GM19455 (cell line): ENCODE measurements around the gene PKHD1.

Source experiments
- ATAC-seq: cut with Tn5 transposase; IDR thresholded peaks from one replicate; pipeline ENCODE4 v1.9.1; 2021; ENCODE audit not compliant: unreplicated experiment

The PKHD1 gene, protein sequence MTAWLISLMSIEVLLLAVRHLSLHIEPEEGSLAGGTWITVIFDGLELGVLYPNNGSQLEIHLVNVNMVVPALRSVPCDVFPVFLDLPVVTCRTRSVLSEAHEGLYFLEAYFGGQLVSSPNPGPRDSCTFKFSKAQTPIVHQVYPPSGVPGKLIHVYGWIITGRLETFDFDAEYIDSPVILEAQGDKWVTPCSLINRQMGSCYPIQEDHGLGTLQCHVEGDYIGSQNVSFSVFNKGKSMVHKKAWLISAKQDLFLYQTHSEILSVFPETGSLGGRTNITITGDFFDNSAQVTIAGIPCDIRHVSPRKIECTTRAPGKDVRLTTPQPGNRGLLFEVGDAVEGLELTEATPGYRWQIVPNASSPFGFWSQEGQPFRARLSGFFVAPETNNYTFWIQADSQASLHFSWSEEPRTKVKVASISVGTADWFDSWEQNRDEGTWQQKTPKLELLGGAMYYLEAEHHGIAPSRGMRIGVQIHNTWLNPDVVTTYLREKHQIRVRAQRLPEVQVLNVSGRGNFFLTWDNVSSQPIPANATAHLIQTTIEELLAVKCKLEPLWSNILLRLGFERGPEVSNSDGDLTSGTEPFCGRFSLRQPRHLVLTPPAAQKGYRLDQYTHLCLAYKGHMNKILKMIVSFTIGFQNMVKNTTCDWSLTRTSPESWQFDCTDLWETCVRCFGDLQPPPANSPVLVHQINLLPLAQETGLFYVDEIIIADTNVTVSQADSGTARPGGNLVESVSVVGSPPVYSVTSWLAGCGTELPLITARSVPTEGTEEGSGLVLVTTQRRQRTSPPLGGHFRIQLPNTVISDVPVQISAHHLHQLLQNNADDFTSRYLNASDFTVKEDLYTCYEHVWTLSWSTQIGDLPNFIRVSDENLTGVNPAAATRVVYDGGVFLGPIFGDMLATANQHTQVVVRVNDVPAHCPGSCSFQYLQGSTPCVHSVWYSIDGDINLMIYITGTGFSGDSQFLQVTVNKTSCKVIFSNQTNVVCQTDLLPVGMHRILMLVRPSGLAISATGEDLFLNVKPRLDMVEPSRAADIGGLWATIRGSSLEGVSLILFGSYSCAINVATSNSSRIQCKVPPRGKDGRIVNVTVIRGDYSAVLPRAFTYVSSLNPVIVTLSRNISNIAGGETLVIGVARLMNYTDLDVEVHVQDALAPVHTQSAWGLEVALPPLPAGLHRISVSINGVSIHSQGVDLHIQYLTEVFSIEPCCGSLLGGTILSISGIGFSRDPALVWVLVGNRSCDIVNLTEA (N-terminal part only)

DNA sequence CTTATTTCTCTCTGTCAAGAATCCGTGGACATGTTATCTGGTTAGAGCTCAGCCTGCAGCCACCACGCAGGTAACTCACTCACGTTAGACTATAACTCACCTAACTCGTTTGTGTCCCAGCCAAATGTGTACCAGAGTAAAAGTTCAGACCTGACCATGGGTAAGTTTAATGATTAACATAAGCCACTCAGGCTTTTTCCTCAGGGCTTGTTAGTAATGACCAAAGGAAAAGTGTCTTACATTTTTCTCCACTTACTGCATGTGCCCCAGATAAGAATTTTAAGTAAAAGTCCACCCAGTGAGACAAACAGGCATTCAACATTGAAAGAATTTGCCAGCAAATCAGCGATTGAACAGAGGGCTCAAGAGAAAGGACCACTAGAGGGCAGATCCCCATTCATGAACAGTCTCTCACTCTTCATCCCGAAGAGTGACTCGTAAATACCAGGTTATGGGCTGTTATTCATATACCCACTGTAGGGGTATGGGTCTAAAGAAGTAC, at the start of gene PKHD1:
TSS of gene PKHD1 (minus strand) at position 116 of the 502 bp plus-strand sequence. CDS start 2,680 bp downstream, outside the sequence.
- no peak for ATAC-seq

DNA sequence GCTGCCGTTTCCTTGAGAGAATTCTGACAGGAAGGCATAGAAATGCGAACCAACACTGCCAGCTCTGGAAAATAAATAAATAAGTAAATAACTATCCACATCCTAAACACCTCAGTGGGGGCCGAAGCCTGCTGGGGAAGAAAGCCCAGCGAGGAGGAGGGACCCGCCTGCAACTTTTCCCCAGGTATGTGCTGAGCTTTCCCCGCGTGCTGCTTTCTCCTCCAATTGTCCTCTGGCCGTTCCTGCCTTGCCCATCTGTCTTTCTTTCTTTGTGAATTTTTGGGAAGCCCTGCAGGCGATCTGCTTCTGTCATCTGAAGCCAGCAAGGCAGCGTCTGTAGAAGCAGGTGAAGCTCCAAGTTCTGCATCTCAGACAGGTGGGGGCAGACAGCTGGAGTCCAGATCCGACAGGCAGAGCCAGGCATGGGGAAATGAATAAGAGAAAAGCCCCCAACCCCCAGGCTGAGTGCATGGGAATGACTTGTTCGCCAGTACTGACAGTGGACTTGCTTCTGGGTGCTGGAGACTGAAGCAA, 49.6 kb upstream of the PKHD1 start:
- ATAC-seq: no peak

DNA sequence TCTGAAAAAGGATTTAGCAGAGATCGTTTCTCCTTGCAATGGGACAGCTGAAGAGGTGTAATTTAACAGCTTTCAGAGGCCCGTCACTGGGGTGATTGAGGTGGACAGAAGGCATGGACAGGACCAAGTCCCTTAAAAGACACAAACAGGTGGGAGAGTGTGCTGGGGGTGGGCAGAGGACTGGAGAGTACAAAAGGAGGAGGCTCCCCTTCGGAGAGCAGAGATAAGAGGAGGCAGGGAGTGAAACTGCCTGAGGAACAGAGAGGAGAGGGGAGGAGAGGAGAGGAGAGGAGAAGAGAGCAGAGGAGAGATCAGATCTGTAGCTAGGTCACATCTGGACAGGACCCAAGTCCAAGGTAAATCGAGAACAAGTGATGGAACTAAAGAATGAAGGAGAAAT, 48.6 kb upstream of the PKHD1 start:
- no peak for ATAC-seq

GRCh38 chr6:52135217-52135616, 47.8 kb upstream of the PKHD1 start:
- ATAC-seq: no peak

DNA sequence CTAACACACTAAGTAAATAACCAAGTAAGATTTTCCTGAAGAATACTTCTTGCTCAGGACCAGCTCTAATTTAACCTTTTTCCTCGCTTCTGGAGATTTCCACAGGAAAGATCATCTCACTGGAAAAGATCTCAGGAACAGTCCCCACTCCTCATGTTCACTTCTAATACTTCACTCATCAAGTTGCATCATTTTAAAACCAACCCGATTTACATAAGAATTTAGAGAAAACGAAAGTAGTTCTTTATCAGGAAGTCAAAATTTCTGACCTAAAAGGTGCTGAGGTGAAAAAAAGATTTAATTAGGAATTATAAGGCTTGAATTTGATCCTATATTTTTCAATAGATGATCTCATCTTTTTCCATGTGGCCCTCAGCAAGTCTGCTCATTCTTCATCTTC, 46.6 kb upstream of the PKHD1 start:
- ATAC-seq: no peak

GRCh38 chr6:52133324-52133723, 45.9 kb upstream of the PKHD1 start:
- ATAC-seq: no peak

- ATAC-seq: no peak
Measured at GRCh38 chr6:52132292-52132691, 44.9 kb upstream of the PKHD1 start.

DNA sequence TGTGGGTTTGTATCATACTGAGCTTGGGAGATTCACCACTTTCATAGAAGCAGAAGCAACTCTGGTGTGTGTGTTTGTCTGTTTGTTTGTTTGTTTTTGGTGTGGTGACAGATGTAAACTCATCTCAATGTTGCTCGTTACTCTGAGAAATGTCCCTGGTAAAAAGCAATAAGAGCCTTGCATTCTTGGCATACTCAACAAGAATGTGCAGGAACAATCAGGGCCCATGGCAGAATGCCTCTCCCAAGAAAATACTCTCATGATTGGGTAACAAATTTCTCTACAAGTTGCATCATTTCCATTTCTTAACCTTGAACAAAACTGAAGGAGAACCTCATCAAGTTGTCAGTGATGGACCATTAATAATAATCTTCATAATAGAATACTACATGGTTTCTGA, 43.0 kb upstream of the PKHD1 start:
- ATAC-seq: no peak

- ATAC-seq: no peak
Measured at GRCh38 chr6:52127957-52128356, 40.5 kb upstream of the PKHD1 start.

- no peak for ATAC-seq
Measured at GRCh38 chr6:52126231-52126630, 38.8 kb upstream of the PKHD1 start.

GRCh38 chr6:52125572-52125971, 38.2 kb upstream of the PKHD1 start:
- no peak for ATAC-seq

DNA sequence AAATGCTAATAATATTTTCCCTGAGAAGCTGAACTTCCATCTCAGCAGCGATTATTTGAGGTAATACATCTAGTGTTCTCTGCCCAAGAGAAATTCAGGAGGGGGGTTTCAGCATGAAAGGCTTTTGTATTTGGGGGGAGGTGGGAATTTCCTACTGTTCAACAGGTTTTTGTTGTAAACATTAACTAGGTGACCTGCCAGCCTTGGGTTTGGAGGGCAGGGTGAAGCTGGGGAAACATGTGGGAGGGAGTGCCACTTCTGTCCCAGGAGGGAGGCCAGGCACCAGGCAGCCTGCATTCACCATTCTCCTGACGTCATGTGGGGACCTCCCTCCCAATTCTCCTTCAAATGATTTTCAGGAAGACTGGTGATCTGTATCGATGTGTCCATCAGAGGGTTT, 37.7 kb upstream of the PKHD1 start:
- no peak for ATAC-seq

GRCh38 chr6:52124126-52125121, 37.0 kb upstream of the PKHD1 start:
- ATAC-seq: no peak

GRCh38 chr6:52123251-52123650, 35.8 kb upstream of the PKHD1 start:
- no peak for ATAC-seq

DNA sequence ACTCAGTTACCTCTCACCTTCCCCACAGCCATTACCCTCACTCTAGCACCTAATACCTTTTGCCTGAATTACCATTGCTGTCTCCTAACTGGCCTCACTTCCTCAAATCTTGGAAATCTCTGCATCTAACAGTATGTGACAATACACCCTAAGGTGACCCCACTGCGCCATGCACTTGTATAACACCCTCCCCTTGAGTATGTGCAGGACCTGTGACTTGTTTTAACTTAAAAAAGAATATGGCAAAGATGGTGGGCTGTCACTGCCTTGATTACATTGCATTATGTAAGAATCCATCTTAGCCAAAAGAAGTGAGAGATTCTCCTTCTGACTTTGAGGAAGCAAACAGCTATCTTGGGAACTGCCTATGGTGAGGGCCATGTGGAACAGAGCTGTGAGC, 29.9 kb upstream of the PKHD1 start:
- no peak for ATAC-seq

DNA sequence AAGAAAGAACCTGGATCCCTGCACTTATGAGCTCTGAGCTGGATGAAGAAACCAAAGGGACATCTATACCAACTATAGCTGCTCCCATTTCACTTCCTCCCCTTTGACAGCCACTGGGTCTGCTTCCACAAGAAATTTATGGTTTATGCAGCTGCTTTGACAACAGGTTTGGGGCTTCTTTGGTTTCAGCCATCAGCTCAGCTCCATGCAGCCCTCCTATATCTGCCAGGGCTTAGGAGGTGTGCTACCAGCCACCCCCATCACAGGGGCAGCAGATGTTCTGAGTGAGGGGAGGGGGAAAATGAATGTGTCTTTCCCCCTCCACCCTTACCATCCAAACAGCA, 29.2 kb upstream of the PKHD1 start:
- ATAC-seq: no peak

GRCh38 chr6:52115891-52116604, 28.6 kb upstream of the PKHD1 start:
- ATAC-seq: no peak

- no peak for ATAC-seq
Measured at GRCh38 chr6:52115145-52115741, 27.8 kb upstream of the PKHD1 start.

GRCh38 chr6:52109171-52109571, 21.8 kb upstream of the PKHD1 start:
- ATAC-seq: no peak
